ENCODE data around the gene PDGFD. TPM values are rescaled to one million over a fixed set of nuclear protein-coding genes. Genes with fewer than 3 reads are reported as not detected.

PDGFD gene
- polyA plus RNA-seq, 1 donor from 2014 or later: 1.0 TPM

- Histone ChIP-seq H3K4me2 (ENCODE audit: low read length) (no peak overlapping the region), H3K27me3 (ENCODE audit: insufficient read depth, low read depth, low read length) (no peaks in the 10 kb centered on the region), H3K36me3 (ENCODE audit: insufficient read depth, low read length) (no peaks in the 10 kb centered on the region), H3K9me2 (ENCODE audit: insufficient read depth, low read length) (no peaks in the 10 kb centered on the region), H3K9ac (ENCODE audit: low read length) (no peak overlapping the region), H4K20me1 (ENCODE audit: insufficient read depth) (no peaks in the 10 kb centered on the region), H3F3A (ENCODE audit: insufficient read depth, low read length, poor library complexity, severe bottlenecking) (no peaks in the 10 kb centered on the region), H3K9me3 (ENCODE audit: low read length) (no peaks in the 10 kb centered on the region), H3K4me3 (ENCODE audit: low read length) (no peak overlapping the region), H3K79me2 (replicated peaks; ENCODE audit: insufficient read depth, low read length) (no peaks in the 10 kb centered on the region), H3K27ac (ENCODE audit: low read length) (no peak overlapping the region), H2AFZ (ENCODE audit: low read depth, low read length) (no peak overlapping the region)
- TF ChIP-seq CTCF (IDR thresholded peaks at IDR 0.05; ENCODE audit: poor library complexity, severe bottlenecking) (no peak), REST (IDR thresholded peaks at IDR 0.05; ENCODE audit: borderline replicate concordance) (no peak), SMC3 (conservative IDR thresholded peaks at IDR 0.05; ENCODE audit: poor library complexity) (no peak), EZH2 (IDR thresholded peaks at IDR 0.05; ENCODE audit: borderline replicate concordance, insufficient read depth, low read length, poor library complexity, severe bottlenecking) (no peak), EP300 (conservative IDR thresholded peaks at IDR 0.05; ENCODE audit: poor library complexity, severe bottlenecking) (no peak), RAD21 (conservative IDR thresholded peaks at IDR 0.05) (no peak), MXI1 (conservative IDR thresholded peaks at IDR 0.05; ENCODE audit: poor library complexity, severe bottlenecking) (no peak), POLR2AphosphoS5 (IDR thresholded peaks at IDR 0.05) (no peak), TAF1 (IDR thresholded peaks at IDR 0.05; ENCODE audit: low read depth) (no peak)
Observed at GRCh38 chr11:103960108-103960507, 203.8 kb downstream of the PDGFD start.

- Histone ChIP-seq H3K4me3 (ENCODE audit: low read length) (no peak overlapping the region), H3K9me2 (ENCODE audit: insufficient read depth, low read length) (no peaks in the 10 kb centered on the region), H3K9me3 (ENCODE audit: low read length) (no peaks in the 10 kb centered on the region), H3K9ac (ENCODE audit: low read length) (no peak overlapping the region), H3K4me2 (ENCODE audit: low read length) (no peak overlapping the region), H2AFZ (ENCODE audit: low read depth, low read length) (no peak overlapping the region), H3K36me3 (ENCODE audit: insufficient read depth, low read length) (no peaks in the 10 kb centered on the region), H3K79me2 (replicated peaks; ENCODE audit: insufficient read depth, low read length) (no peaks in the 10 kb centered on the region), H3F3A (ENCODE audit: insufficient read depth, low read length, poor library complexity, severe bottlenecking) (no peaks in the 10 kb centered on the region), H4K20me1 (ENCODE audit: insufficient read depth) (no peaks in the 10 kb centered on the region), H3K27ac (ENCODE audit: low read length) (no peak overlapping the region), H3K27me3 (ENCODE audit: insufficient read depth, low read depth, low read length) (no peaks in the 10 kb centered on the region)
- TF ChIP-seq SMC3 (conservative IDR thresholded peaks at IDR 0.05; ENCODE audit: poor library complexity) (no peak), EZH2 (IDR thresholded peaks at IDR 0.05; ENCODE audit: borderline replicate concordance, insufficient read depth, low read length, poor library complexity, severe bottlenecking) (no peak), CTCF (IDR thresholded peaks at IDR 0.05; ENCODE audit: poor library complexity, severe bottlenecking) (no peak), POLR2AphosphoS5 (IDR thresholded peaks at IDR 0.05) (no peak), TAF1 (IDR thresholded peaks at IDR 0.05; ENCODE audit: low read depth) (no peak), RAD21 (conservative IDR thresholded peaks at IDR 0.05) (no peak)
Observed at GRCh38 chr11:103959279-103959942, 204.5 kb downstream of the PDGFD start.

Data from neural cell (in vitro differentiated cells).